GM18502 (cell line): ENCODE results near the gene SQSTM1.
"Not testable (repeated sequence)": the region's sequence is repeated elsewhere in the genome, so short reads cannot be mapped to it uniquely, and the experiment has no call there.

ENCODE experiments used
- ATAC-seq: cut with Tn5 transposase; IDR thresholded peaks from one replicate; pipeline ENCODE4 v1.9.1; 2021; ENCODE audit warnings: mild to moderate bottlenecking; ENCODE audit not compliant: unreplicated experiment, poor library complexity

The SQSTM1 gene

GRCh38 chr5:179820483-179821297 lies at the start of gene SQSTM1:
SQSTM1 (plus strand) TSS chr5:179820905; CDS start chr5:179820937, 32 bp downstream.
- peak; percentile 39 for ATAC-seq

- no peak for ATAC-seq
These were observed 49.3 kb upstream of the SQSTM1 start for GRCh38 chr5:179771311-179771895.

- ATAC-seq, result no peak
These were observed 48.4 kb upstream of the SQSTM1 start for GRCh38 chr5:179772351-179772750.

- ATAC-seq, result no peak
These were observed 47.0 kb upstream of the SQSTM1 start for GRCh38 chr5:179773686-179774040.

- no peak for ATAC-seq
These were observed 46.3 kb upstream of the SQSTM1 start for GRCh38 chr5:179774442-179774841.

GRCh38 chr5:179776411-179776938 lies 44.2 kb upstream of the SQSTM1 start:
- no peak for ATAC-seq

GRCh38 chr5:179777456-179777855 lies 43.2 kb upstream of the SQSTM1 start:
- ATAC-seq, result no peak

GRCh38 chr5:179777909-179778308 lies 42.8 kb upstream of the SQSTM1 start:
- no peak for ATAC-seq

- ATAC-seq, result no peak
These were observed 42.1 kb upstream of the SQSTM1 start for GRCh38 chr5:179778591-179778990.

- ATAC-seq, result no peak
These were observed 40.9 kb upstream of the SQSTM1 start for GRCh38 chr5:179779826-179780225.

GRCh38 chr5:179780362-179780761 lies 40.3 kb upstream of the SQSTM1 start:
- no peak for ATAC-seq

GRCh38 chr5:179781846-179782245 lies 38.9 kb upstream of the SQSTM1 start:
- ATAC-seq, result no peak

GRCh38 chr5:179783128-179783527 lies 37.6 kb upstream of the SQSTM1 start:
- no peak for ATAC-seq

GRCh38 chr5:179786861-179787260 lies 33.8 kb upstream of the SQSTM1 start:
- no peak for ATAC-seq

- no peak for ATAC-seq
These were observed 32.4 kb upstream of the SQSTM1 start for GRCh38 chr5:179788193-179788854.

- ATAC-seq, result not testable (repeated sequence)
These were observed 31.4 kb upstream of the SQSTM1 start for GRCh38 chr5:179789278-179789677.

GRCh38 chr5:179791881-179792611 lies 28.7 kb upstream of the SQSTM1 start:
- no peak for ATAC-seq

GRCh38 chr5:179792612-179793467 lies 27.9 kb upstream of the SQSTM1 start:
- no peak for ATAC-seq

GRCh38 chr5:179793468-179794139 lies 27.1 kb upstream of the SQSTM1 start, which contains the start of gene LTC4S:
LTC4S (plus strand) TSS chr5:179793986; CDS start chr5:179794081, 95 bp downstream.
- no peak for ATAC-seq
